Measurements from ENCODE around the gene ST6GAL1. TPM values are rescaled to one million over a fixed set of nuclear protein-coding genes. Genes with fewer than 3 reads are reported as not detected.
A peak's percentile ranks its signal among the peaks of the same experiment; 100 is the strongest.

ST6GAL1 gene
- polyA plus RNA-seq, 3 donors: 19.0 to 24.4 (median 20.5) TPM

GRCh38 chr3:186971578-186971977 is 41.3 kb downstream of the ST6GAL1 start:
- Mint-ChIP-seq H3K9me3 (peaks cover 0 to 3% (median 0%) of the 10 kb centered on the region in 7 donors), H3K36me3 (peaks cover 70 to 79% of the 10 kb centered on the region in 2 donors), H3K4me3 (no peak overlapping the region), H3K27ac (peak overlapping the region in 1 of 7 donors; percentile 33), H3K4me1 (peaks cover 31% of the 10 kb centered on the region), H3K27me3 (ENCODE audit: low read depth in 3 of 3) (peaks cover 0 to 2% (median 1%) of the 10 kb centered on the region in 3 donors)
- DNase-seq: no peak
- Histone ChIP-seq H2AFZ (ENCODE audit: insufficient read depth, low read depth, low read length, poor library complexity, severe bottlenecking) (no peak overlapping the region), H3K4me1 (ENCODE audit: control insufficient read depth in 1 of 2, insufficient read depth in 2 of 2, low read length in 2 of 2) (peaks cover 8 to 17% of the 10 kb centered on the region in 2 donors), H3K27ac (ENCODE audit: low read depth in 1 of 2, low read length in 2 of 2) (no peak overlapping the region), H3K79me2 (ENCODE audit: insufficient read depth, low read length) (no peaks in the 10 kb centered on the region), H3K4me2 (replicated peaks; ENCODE audit: extremely low read depth, low read length, poor library complexity, severe bottlenecking) (no peak overlapping the region), H3K36me3 (replicated peaks in 1 of 2; ENCODE audit: control insufficient read depth in 1 of 2, insufficient read depth in 2 of 2, low read length in 2 of 2) (peaks cover 19 to 62% of the 10 kb centered on the region in 2 donors), H3K9ac (ENCODE audit: insufficient read depth, low read length, poor library complexity, severe bottlenecking) (no peak overlapping the region), H3K4me3 (replicated peaks in 1 of 3; ENCODE audit: low read depth in 2 of 3, low read length in 3 of 3) (no peak overlapping the region), H4K20me1 (ENCODE audit: insufficient read depth, low read length) (peaks cover 5% of the 10 kb centered on the region), H3K27me3 (ENCODE audit: control insufficient read depth in 2 of 2, insufficient read depth in 2 of 2, low read length in 2 of 2) (no peaks in the 10 kb centered on the region), H3K9me3 (replicated peaks in 1 of 2; ENCODE audit: control insufficient read depth in 1 of 2, insufficient read depth in 1 of 2, low read length in 2 of 2) (no peaks in the 10 kb centered on the region)
- WGBS (ENCODE audit: insufficient coverage): 90% methylated on average over 1 of the region's 1 CpG
- no peak for TF ChIP-seq CTCF (IDR thresholded peaks at IDR 0.05)
- intact Hi-C loops (cut with micrococcal nuclease): no loop called here

- Histone ChIP-seq H3K27ac (ENCODE audit: low read depth in 1 of 2, low read length in 2 of 2) (no peak overlapping the region), H3K36me3 (replicated peaks in 1 of 2; ENCODE audit: control insufficient read depth in 1 of 2, insufficient read depth in 2 of 2, low read length in 2 of 2) (peaks cover 19 to 73% of the 10 kb centered on the region in 2 donors), H3K4me1 (ENCODE audit: control insufficient read depth in 1 of 2, insufficient read depth in 2 of 2, low read length in 2 of 2) (peaks cover 0 to 6% of the 10 kb centered on the region in 2 donors), H3K4me3 (replicated peaks in 1 of 3; ENCODE audit: low read depth in 2 of 3, low read length in 3 of 3) (no peak overlapping the region), H3K9me3 (replicated peaks in 1 of 2; ENCODE audit: control insufficient read depth in 1 of 2, insufficient read depth in 1 of 2, low read length in 2 of 2) (no peaks in the 10 kb centered on the region), H3K79me2 (ENCODE audit: insufficient read depth, low read length) (no peaks in the 10 kb centered on the region), H3K4me2 (replicated peaks; ENCODE audit: extremely low read depth, low read length, poor library complexity, severe bottlenecking) (no peak overlapping the region), H4K20me1 (ENCODE audit: insufficient read depth, low read length) (peaks cover 5% of the 10 kb centered on the region), H2AFZ (ENCODE audit: insufficient read depth, low read depth, low read length, poor library complexity, severe bottlenecking) (no peak overlapping the region), H3K9ac (ENCODE audit: insufficient read depth, low read length, poor library complexity, severe bottlenecking) (no peak overlapping the region), H3K27me3 (ENCODE audit: control insufficient read depth in 2 of 2, insufficient read depth in 2 of 2, low read length in 2 of 2) (no peaks in the 10 kb centered on the region)
- peaks cover 0 to 1% (median 0%) of the 10 kb centered on the region in 3 donors for H3K27me3 Mint-ChIP-seq (ENCODE audit: low read depth in 3 of 3)
- WGBS (ENCODE audit: insufficient coverage): 61% methylated on average over 4 of the region's 7 CpGs
- peaks cover 66 to 80% of the 10 kb centered on the region in 2 donors for H3K36me3 Mint-ChIP-seq
- TF ChIP-seq CTCF (IDR thresholded peaks at IDR 0.05): no peak
- DNase-seq: no peak
- intact Hi-C loops (cut with micrococcal nuclease): no loop called here
- peaks cover 24% of the 10 kb centered on the region for H3K4me1 Mint-ChIP-seq
- peaks cover 0 to 3% (median 0%) of the 10 kb centered on the region in 7 donors for H3K9me3 Mint-ChIP-seq
- no peak overlapping the region for H3K27ac Mint-ChIP-seq
- no peak overlapping the region for H3K4me3 Mint-ChIP-seq
Measured at GRCh38 chr3:186973702-186974101, 43.4 kb downstream of the ST6GAL1 start.
